Measurements from ENCODE around the gene PLA2G2A.

DNA sequence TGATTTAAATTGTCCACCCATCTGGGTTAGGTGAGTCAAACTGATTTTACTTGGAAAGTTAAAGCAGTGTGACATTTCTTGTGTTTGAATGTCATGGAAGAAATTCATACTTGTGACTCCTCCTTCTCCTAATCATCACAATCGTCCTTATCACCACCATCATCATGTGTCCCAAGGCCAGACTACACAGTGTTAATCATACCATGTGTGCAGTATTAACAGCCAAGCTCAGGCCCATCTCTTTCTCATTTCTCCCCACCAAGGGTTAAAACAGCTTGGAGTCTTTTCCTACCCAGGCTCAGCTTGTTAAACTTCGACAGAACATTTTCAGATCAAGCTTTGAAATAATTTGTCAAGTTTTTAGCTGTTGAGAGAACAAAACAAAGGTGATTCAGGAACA lies 33.5 kb downstream of the PLA2G2A start:
- TF ChIP-seq, protein P1, sequence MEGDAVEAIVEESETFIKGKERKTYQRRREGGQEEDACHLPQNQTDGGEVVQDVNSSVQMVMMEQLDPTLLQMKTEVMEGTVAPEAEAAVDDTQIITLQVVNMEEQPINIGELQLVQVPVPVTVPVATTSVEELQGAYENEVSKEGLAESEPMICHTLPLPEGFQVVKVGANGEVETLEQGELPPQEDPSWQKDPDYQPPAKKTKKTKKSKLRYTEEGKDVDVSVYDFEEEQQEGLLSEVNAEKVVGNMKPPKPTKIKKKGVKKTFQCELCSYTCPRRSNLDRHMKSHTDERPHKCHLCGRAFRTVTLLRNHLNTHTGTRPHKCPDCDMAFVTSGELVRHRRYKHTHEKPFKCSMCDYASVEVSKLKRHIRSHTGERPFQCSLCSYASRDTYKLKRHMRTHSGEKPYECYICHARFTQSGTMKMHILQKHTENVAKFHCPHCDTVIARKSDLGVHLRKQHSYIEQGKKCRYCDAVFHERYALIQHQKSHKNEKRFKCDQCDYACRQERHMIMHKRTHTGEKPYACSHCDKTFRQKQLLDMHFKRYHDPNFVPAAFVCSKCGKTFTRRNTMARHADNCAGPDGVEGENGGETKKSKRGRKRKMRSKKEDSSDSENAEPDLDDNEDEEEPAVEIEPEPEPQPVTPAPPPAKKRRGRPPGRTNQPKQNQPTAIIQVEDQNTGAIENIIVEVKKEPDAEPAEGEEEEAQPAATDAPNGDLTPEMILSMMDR (IDR thresholded peaks at IDR 0.05; ENCODE audit: low read length): no peak
- no peak for TF ChIP-seq EZH2phosphoT487 (IDR thresholded peaks at IDR 0.05; ENCODE audit: low read length)
